Activated T-cell treated with anti-CD3 and anti-CD28 coated beads for 4 hours (primary cell): ENCODE measurements around the gene CFAP90.

Experiments
- DNase-seq: peaks from one replicate; pipeline ENCODE4 v3.0.0-alpha.2; 2020

CFAP90 gene

DNA sequence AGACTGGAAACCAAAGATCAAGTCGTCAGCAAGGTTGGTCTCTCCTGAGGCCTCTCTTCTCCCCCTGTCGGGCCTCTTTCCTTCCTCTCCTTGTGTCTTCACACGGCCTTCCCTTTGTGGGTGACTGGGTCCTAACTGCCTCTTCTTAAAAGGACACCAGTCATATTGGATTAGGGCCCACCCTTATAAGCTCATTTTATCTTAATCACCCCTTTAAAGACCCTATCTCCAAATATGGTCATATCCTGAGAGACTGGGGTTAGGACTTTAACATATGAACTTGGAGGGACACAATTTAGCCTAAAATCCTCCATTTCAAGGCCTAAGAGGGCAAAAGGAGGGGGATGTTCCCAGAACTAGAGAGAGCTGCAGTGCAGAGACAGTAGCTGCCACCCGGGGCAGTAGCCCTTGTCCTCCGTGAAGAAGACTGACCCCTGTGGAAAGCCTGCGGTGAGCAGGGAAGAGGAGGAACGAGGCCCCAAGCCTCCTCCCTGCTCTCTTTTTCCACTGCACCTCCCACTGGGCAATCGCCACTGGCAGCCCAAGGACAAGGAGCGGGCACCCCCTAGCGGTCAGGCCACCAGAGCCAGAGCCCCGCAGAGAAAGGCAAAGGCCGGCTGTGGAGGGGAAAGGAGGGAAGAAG is 34.9 kb downstream of the CFAP90 start:
- peak; percentile 38 for DNase-seq

DNA sequence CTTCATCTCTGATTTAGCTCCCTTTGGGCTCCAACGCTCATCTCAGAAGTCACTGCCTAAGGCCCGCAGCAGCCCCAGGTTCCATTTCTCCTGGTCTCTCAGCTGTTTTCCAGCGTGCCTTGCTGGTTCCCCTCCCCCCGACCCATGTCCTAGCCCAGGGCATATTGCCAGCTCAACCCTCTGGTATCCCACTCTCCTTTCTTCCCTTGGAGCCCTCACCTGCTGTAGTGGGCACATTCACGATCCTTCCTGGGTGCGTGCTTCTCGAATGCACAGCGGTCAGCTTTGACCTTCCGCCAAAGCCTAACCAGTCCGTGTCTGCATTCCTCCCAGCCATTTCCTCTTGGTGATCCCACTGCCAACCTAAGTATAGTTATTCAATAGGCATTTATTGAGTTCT is 36.1 kb downstream of the CFAP90 start:
- DNase-seq: no peak

DNA sequence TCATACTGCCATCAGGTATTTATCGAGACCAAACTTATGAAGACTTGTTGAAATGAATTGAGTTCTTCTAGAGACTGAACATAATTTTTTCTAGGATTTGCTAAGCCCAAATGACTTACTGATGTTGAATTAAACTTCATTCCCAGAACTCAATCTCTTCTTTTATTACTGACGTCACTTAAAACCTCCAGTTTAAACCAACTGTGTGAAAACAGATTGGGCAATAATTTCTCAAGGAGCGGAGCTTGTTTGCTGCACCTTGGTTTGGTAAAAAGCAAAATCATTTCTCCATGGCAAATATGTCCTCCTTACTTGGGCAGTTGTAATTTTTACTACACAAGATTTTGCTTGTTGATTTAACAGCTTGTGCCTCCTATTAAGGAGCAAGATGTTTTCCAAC is 37.4 kb downstream of the CFAP90 start:
- no peak for DNase-seq

DNA sequence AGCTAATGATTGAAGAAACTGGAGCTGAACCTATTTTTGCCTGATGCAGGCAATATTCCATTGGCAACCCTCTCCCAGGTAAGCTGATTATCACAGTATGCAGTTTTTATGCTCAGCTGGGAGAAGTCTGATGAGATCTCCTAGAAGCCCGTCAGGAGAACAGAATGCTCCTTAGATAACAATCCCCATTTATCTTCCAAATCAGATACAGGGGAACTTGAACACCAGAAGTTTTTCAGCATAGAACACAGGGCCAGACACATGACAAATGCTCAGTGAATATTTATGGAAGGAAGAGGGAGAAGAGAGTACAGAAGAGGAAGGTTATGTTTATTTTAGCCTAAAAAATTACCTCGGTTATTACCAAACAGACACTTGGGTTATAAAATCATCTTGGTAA is 37.9 kb downstream of the CFAP90 start:
- no peak for DNase-seq

DNA sequence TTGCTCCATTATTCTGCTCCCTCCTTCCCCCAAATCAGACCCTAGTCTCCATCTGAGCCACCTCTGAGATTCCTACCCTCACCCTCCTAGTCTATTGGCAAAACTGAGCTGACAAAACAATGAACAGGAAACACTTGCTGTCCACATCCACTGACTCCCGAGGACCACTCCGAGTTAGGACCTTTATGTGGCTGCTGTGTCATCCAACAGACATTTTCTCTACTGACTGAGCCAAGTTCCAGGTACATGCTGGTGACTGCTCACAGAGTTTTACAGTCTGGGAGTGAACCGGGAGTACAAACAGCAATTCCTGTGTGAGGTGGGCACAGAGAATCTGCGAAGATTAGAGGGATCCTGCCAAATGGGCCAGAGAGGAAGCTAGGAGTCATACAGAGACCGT is 39.2 kb downstream of the CFAP90 start:
- DNase-seq: no peak

DNA sequence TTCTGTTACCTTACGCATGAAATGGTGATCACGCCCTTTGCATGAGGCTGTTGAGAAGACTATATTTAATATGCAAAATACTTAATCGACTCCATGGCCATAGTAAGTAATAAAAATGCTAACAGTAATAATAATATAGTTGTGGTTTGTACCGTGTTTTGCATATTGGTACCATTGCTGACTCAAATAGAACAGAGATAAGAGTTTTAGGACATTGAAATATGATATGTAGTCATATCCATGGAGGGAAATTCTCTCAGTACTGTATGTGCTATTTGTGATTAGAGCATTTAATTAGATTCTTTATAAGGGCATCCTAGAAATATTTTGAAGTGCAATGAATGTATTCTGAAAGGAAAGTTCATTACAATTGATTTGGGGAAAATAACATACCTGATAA is 41.9 kb downstream of the CFAP90 start:
- DNase-seq: no peak

DNA sequence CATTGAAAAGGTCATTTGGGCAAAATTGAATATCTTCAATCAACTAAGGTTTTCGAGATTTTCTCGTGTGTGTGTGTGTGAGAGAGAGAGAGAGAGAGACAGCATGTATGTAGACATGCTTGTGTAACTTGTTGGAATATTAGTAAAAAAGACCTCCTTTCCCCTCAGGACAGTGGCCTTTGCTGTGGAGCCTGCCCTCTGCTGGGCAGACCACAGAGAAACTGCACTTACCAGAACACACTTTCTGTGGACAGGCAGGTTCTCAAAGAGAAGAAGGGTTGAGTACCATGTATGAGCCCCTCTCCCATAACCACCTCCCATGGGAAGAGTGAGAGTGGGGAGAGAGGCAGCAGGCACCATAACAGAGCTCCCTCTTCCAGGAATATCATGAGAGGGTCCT is 45.6 kb downstream of the CFAP90 start:
- no peak for DNase-seq

DNA sequence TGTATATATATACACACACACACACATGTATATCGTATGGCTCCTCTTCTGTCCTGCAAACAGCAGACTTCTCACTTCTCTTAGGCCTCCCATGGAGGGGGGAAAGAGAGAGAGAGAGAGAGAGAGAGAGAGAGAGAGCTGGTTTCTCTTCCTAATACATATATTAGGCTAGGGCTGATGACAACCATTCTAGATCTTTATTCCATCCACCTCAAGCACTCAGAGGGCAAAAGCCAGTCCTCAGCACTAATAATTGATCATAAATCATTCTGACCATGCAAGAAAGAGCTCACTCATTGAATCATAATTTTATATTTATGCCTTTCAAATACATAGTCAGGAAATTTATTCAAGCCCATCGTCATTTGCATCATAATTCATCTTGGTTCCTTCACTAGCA is 47.0 kb downstream of the CFAP90 start:
- DNase-seq: no peak

DNA sequence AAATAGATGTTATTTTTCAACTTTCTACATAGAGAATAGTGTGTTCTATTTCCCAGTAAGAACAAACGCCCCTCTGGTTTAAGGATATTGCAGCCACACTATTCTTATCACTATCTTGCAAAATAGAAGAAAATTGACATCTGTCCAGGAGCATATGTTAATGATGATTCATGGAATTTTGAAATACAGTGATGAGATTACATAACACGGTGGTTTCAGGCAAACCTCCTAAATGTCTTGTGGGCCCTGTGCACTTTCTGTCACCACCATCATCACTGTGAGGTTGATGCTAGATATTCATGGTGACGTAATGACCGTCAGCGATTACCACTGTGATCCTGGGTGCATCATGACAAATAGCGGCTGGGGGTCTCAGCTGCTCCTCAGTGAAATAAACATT is 48.1 kb downstream of the CFAP90 start:
- no peak for DNase-seq

DNA sequence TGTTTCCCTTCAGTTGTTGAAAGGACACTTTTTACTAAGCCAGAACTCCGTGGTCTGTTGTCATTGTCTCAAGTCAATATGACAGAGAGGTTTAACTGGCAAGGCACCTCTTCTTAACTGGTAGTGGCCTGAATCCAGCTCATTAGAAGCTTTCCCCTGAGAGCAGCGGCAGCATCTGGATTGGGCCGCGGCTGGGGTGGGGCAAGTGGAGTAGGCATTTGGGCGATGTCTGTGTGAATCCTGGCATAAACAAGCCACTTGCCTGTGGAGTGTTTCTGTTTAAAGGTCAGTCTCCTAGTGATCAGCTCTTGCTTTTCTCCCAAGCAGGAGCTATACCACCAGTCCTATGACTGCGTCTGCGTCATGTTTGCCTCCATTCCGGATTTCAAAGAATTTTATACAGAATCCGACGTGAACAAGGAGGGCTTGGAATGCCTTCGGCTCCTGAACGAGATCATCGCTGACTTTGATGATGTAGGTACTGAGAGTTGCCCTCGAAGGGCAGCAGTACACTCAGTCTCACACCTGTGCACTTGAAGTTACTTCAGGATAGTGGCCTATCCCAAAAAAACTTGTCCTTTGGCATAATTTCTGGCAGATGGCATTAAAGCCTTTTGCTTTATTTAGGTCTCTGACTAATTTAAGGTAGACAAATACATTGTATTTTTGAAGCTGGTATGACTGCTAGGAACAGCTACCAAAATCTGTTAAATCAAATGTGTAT is 48.9 kb downstream of the CFAP90 start:
- DNase-seq: no peak

DNA sequence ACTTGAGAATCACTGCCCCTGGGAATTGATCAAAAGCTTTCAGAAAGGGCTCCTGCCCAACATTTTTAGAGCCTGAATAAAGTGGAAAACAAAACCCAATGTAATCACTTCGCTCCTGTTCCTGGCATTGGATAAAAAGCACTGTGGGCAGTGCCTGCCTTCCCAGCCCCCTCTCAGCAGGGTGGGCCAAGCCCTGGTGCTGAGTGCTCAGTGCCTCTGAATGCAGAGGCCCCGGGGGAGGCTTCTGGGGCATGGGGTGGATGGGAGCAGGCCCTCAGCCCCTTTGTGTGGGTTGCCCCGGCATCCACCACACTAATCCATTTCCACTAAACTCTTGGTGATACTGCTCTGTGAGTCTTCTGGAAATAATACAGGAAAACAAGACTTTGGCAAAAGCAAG is 55.6 kb downstream of the CFAP90 start:
- DNase-seq: no peak

DNA sequence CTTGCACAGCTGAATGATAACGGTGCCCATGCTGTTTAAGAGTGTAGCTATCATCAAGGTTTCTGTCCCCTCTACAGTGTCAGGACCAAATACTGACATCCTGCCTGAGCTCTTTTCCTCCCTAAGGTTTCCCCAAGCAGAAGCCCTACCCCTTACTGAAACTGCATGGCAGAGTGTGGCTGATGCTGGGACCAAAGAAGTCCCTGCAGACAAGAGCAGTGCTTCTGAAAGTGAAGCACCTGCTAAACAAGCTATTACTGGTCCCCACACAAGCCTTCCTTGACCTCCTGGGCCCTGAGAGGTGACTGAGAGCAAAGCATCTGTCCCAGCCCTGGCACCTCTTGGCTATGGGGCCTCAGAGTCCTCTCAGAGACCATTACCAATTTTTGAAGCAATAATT is 56.1 kb downstream of the CFAP90 start:
- no peak for DNase-seq

DNA sequence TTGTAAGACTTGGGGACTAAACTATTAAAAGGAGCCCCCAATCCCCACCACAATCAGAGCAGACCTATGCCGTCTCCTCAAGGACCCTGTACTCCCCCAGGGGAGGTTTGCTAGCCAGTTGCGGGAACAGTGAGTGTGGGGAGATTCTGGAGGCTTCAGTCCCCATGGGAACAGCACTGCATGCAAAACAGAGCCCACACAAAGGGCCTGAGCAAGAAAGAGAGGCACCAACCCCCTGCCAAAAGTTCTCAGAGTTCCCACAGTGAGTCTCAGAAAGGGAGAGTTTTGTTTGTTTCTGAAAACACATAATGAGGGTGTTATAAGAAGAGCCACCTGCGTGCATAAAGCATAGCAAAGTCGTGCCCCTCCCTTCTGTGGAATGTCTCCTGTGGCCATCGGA is 56.6 kb downstream of the CFAP90 start:
- no peak for DNase-seq

DNA sequence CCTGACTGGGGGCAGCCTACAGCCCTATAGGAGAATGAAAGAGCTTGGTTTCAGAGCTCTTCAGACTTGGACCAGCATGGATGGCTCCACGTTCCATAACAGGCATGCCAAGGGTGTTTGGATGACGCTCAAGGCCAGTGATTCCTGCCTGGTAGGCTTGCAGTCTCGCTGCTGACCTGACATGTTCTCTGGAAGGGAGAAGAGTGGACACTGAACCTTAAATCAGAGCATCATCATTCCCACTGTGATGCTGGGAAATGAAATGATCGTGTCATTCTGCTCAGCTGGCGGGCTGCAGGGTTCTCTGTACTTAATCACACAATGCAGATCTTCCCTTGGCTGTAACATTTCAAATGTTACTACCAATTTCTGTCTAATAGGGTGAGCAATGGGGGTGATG is 57.0 kb downstream of the CFAP90 start:
- DNase-seq: no peak

DNA sequence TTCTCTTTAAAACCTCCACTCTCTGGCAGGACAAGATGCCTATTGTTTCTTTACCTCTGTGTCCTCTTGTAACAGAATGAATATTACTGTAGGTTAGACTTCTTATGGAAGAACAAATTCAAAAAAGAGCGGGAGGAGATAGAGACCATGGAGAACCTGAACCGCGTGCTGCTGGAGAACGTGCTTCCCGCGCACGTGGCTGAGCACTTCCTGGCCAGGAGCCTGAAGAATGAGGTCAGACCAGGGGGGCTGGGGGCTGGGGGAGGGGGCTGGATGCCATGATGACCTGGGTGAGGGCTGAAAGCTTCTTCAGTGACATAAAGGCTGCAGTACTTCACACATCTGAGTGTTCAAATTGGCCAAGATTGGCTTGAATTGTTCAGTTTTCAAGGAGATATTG is 61.4 kb downstream of the CFAP90 start:
- DNase-seq: no peak

DNA sequence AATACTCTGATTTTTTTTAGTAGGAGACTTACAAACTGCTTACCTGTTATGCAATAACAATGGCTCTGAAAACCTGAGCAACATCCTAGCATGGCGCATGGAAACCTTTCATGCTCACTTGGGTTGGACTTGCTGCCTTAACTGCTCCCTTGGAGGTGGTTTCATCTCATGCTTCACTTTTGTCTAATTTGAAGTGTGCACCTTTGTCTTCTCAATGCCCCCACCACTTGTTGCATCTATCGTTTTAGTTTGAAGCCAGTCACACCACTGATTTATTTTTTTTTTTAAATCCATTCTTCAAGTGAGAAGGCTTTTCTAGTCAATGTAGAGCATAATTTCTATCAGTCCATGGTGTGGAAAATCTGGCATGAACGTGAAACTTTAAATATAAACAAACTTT is 63.2 kb downstream of the CFAP90 start:
- DNase-seq: no peak

DNA sequence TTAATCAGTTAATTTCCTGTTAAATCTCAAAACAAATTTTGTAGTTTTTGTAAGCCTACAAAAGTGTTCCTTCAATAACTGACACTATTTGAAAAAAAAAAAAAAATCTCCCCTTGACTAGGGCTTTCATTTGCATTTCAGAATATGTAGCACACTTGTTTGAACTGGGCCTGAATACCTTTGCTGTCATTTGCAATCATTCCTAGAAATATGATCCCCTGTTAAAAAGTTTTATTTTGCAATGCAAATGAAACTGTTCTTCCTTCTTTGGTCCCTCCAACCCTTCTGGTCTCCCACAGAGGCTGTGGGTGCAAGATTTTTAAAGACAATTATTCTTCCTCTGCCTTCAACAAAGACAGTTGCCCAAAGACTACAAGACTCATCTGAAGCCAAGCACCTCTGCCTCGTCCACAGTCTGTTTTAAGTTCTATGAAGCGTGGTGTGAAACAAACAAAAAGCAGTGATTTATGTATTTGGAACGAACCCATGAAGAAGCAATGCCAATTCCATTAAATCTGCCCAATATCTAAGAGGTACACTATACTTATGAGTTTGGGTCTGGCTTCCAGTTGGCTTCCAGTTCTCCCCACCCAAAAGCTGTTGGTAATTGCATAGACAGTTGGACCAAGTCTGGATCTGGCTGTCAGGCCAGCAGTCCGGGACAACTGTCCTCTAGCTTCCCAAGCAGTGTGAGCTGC is 66.1 kb downstream of the CFAP90 start:
- DNase-seq: no peak

DNA sequence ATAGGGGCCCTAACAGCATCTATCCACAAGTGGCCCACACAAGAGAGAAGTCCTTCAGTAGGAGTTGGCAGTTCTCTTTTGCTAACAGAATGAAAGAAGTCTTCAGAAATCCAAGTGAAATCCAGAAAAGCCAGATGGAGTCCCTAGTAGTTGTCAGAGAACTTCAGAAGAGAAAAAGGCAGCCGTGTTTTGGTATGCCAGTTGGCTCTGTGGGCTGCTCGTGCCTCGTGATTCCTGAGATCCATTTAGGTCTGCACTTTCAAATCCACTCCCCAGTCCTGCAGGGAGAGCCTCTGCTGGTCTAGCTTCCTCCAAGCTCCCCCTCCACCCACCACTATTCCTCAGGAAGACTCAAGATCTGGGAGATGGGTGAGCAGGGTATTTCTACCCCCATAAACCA is 69.0 kb downstream of the CFAP90 start:
- no peak for DNase-seq
